HepG2 (cell line): ENCODE measurements around the gene LRRC25. TPM values are rescaled to one million over a fixed set of nuclear protein-coding genes. Genes with fewer than 3 reads are reported as not detected.

ENCODE experiments used
- ASH2L ChIP-seq: fragments of 300-600, 200-600 bp; sonication (generic); IDR thresholded peaks from 2 replicates; pipeline ENCODE4 v1.7.0; 2017; ENCODE audit warnings: low read depth, mild to moderate bottlenecking, moderate library complexity, mixed read lengths, low read length; ENCODE audit not compliant: insufficient read length
- CHCHD3 ChIP-seq: sonication (generic); formaldehyde crosslinking; IDR thresholded peaks from 2 replicates; pipeline ENCODE4 v1.8.0; 2022; ENCODE audit warnings: mild to moderate bottlenecking, missing genetic modification reagents, moderate library complexity
- POLR2G ChIP-seq: fragments of 200-400 bp; formaldehyde crosslinking; IDR thresholded peaks from 2 replicates; pipeline ENCODE4 v1.6.1; 2018; ENCODE audit warnings: mild to moderate bottlenecking, low read depth, low read length, moderate library complexity
- RAD51 ChIP-seq: fragments of 450-650 bp; IDR thresholded peaks from 2 replicates; pipeline ENCODE4 v1.6.1; 2016; ENCODE audit warnings: borderline replicate concordance
- RARA ChIP-seq: IDR thresholded peaks from 2 replicates; pipeline ENCODE4 v1.6.1; 2016; ENCODE audit warnings: missing genetic modification reagents, missing compliant biosample characterization
- RBM39 ChIP-seq: fragments of 200-400 bp; formaldehyde crosslinking; IDR thresholded peaks from one replicate; pipeline ENCODE4 v1.6.1; 2018; ENCODE audit warnings: antibody characterized with exemption, mild to moderate bottlenecking, low read depth, low read length; ENCODE audit not compliant: poor library complexity, severe bottlenecking
- RFX3 ChIP-seq: IDR thresholded peaks from 2 replicates; pipeline ENCODE4 v1.6.1; 2016; ENCODE audit warnings: missing biosample characterization, missing genetic modification reagents
- SRSF1 ChIP-seq: fragments of 200-400 bp; formaldehyde crosslinking; optimal IDR thresholded peaks from 2 replicates; pipeline ENCODE3; 2017; ENCODE audit warnings: mild to moderate bottlenecking, low read depth, low read length, moderate library complexity
- THYN1 ChIP-seq: sonication (generic); formaldehyde crosslinking; IDR thresholded peaks from 2 replicates; pipeline ENCODE4 v1.8.1; 2023; ENCODE audit warnings: low read depth, mild to moderate bottlenecking, moderate library complexity, missing genetic modification reagents, borderline replicate concordance
- ZKSCAN1 ChIP-seq: fragments of 150-350 bp; IDR thresholded peaks from 2 replicates; pipeline ENCODE4 v1.6.1; 2014; ENCODE audit warnings: low read length
- ZNF136 ChIP-seq: sonication (generic); formaldehyde crosslinking; IDR thresholded peaks from 2 replicates; pipeline ENCODE4 v1.8.1; 2022; ENCODE audit warnings: low read depth, mild to moderate bottlenecking, moderate library complexity, missing genetic modification reagents
- ZNF274 ChIP-seq: sonication (generic); formaldehyde crosslinking; IDR thresholded peaks from 2 replicates; pipeline ENCODE4 v1.5.1; 2020; ENCODE audit warnings: mild to moderate bottlenecking, missing genetic modification reagents
- ZNF430 ChIP-seq: sonication (generic); formaldehyde crosslinking; IDR thresholded peaks from 2 replicates; pipeline ENCODE4 v1.9.0; 2021; ENCODE audit warnings: mild to moderate bottlenecking, missing genetic modification reagents
- ZNF547 ChIP-seq: sonication (generic); formaldehyde crosslinking; IDR thresholded peaks from 2 replicates; pipeline ENCODE4 v1.5.1; 2020; ENCODE audit warnings: mild to moderate bottlenecking, missing genetic modification reagents
- ZNF629 ChIP-seq: sonication (generic); formaldehyde crosslinking; conservative IDR thresholded peaks from 2 replicates; pipeline ENCODE4 v1.5.0; 2020; ENCODE audit warnings: missing genetic modification reagents
- ZNF674 ChIP-seq: sonication (generic); formaldehyde crosslinking; IDR thresholded peaks from 2 replicates; pipeline ENCODE4 v1.5.0; 2020; ENCODE audit warnings: low read depth, mild to moderate bottlenecking, missing genetic modification reagents
- ZNF772 ChIP-seq: sonication (generic); formaldehyde crosslinking; IDR thresholded peaks from 2 replicates; pipeline ENCODE4 v1.5.0; 2020; ENCODE audit warnings: mild to moderate bottlenecking, missing genetic modification reagents
- ZNF782 ChIP-seq: sonication (generic); formaldehyde crosslinking; IDR thresholded peaks from 2 replicates; pipeline ENCODE4 v1.4.0; 2020; ENCODE audit warnings: missing genetic modification reagents, mild to moderate bottlenecking, borderline replicate concordance
- ZNF883 ChIP-seq: sonication (generic); formaldehyde crosslinking; IDR thresholded peaks from 2 replicates; pipeline ENCODE4 v1.5.1; 2020; ENCODE audit warnings: mild to moderate bottlenecking, missing genetic modification reagents; ENCODE audit errors: not compliant biosample characterization
- ZSCAN12 ChIP-seq: sonication (generic); formaldehyde crosslinking; IDR thresholded peaks from 2 replicates; pipeline ENCODE4 v1.9.0; 2021; ENCODE audit warnings: mild to moderate bottlenecking, missing genetic modification reagents
- polyA plus RNA-seq, 8 experiments: library from polyadenylated mRNA; depleted of rRNA in 3 of 8; stranded (reverse) in 7 of 8; unstranded in 1 of 8; fragments of >200 nt; fragmentation: Illumina TruSeq in 4 of 8; extraction: Trizol in 4 of 8; gene quantifications; 2 replicates each; pipeline versions ENCODE4 v1.2.1 to v1.2.3, GENCODE V29; 2011 to 2016; ENCODE audit warnings: low read depth in 4 of 8, missing spikeins in 1 of 8, mixed read lengths in 1 of 8; ENCODE audit not compliant: insufficient read depth in 1 of 8
- total RNA-seq, 5 experiments: library from RNA; depleted of rRNA; stranded (reverse); fragments of >200 nt; fragmentation: Illumina TruSeq; extraction: Trizol; gene quantifications; 2 replicates each; pipeline ENCODE4 v1.2.3, GENCODE V29; 2016; ENCODE audit warnings: low read depth in 1 of 5
- TF ChIP-seq, protein P1 (sequence below): sonication (generic); formaldehyde crosslinking; IDR thresholded peaks from 2 replicates; pipeline ENCODE4 v1.5.1; 2020; ENCODE audit warnings: missing genetic modification reagents, mild to moderate bottlenecking, borderline replicate concordance
- TF ChIP-seq, protein P2 (sequence below): sonication (generic); formaldehyde crosslinking; IDR thresholded peaks from 2 replicates; pipeline ENCODE4 v1.5.0; 2020; ENCODE audit warnings: missing genetic modification reagents
- TF ChIP-seq, protein P3 (sequence below): sonication (generic); formaldehyde crosslinking; IDR thresholded peaks from 2 replicates; pipeline ENCODE4 v1.9.0; 2021; ENCODE audit warnings: missing genetic modification reagents, mild to moderate bottlenecking, borderline replicate concordance
- TF ChIP-seq, protein P4 (sequence below): IDR thresholded peaks from 2 replicates; pipeline ENCODE4 v1.6.1; 2016; ENCODE audit warnings: low read depth, control low read depth

Gene LRRC25
- total and polyA plus RNA-seq, 2 of the 13 experiments (the other 11 are each of a cell fraction or from before 2014, with no cell fraction given), result 0.13 to 0.53 TPM

DNA sequence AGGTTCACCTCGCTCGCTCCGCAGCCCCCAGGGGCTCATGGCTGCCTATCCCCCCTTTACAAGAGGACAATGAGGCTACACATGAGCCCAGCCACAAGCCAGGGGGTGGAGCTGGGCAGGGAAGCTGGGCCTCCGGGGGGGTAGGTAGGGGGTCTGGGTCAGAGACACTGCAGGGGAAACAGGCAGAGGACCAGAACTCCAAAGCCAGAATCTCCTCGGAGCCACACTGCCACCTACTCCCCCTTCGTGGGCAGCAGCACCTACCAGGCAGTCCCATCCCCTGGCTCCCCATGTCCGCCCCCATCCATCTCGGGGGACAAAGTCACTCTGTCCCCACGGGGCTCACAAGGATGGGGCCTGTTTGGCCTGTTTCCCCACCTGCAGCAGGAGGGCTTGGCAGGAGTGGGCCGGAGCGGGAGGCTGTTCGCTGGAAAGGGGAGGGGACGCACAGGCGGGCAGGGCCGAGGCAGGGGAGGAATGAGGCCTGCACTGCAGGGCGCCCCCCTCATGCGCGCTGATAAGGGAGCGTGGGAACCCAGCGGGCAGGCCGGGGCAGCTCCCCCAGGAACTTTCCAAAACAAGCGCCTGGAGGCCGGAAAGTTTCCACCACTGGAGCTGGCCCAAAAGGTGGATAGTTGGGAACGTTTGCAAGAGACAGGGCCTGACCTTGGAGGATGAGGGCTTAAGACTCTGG, 41.1 kb upstream of the LRRC25 start (continued):
- TF ChIP-seq, protein P1, sequence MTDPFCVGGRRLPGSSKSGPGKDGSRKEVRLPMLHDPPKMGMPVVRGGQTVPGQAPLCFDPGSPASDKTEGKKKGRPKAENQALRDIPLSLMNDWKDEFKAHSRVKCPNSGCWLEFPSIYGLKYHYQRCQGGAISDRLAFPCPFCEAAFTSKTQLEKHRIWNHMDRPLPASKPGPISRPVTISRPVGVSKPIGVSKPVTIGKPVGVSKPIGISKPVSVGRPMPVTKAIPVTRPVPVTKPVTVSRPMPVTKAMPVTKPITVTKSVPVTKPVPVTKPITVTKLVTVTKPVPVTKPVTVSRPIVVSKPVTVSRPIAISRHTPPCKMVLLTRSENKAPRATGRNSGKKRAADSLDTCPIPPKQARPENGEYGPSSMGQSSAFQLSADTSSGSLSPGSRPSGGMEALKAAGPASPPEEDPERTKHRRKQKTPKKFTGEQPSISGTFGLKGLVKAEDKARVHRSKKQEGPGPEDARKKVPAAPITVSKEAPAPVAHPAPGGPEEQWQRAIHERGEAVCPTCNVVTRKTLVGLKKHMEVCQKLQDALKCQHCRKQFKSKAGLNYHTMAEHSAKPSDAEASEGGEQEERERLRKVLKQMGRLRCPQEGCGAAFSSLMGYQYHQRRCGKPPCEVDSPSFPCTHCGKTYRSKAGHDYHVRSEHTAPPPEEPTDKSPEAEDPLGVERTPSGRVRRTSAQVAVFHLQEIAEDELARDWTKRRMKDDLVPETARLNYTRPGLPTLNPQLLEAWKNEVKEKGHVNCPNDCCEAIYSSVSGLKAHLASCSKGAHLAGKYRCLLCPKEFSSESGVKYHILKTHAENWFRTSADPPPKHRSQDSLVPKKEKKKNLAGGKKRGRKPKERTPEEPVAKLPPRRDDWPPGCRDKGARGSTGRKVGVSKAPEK (CRISPR knock-in tag), result peak; percentile 78; the same call in 1 of the 2 replicates
- TF ChIP-seq, protein P2, sequence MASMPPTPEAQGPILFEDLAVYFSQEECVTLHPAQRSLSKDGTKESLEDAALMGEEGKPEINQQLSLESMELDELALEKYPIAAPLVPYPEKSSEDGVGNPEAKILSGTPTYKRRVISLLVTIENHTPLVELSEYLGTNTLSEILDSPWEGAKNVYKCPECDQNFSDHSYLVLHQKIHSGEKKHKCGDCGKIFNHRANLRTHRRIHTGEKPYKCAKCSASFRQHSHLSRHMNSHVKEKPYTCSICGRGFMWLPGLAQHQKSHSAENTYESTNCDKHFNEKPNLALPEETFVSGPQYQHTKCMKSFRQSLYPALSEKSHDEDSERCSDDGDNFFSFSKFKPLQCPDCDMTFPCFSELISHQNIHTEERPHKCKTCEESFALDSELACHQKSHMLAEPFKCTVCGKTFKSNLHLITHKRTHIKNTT (CRISPR knock-in tag), result no peak
- TF ChIP-seq ZNF629 (CRISPR knock-in tag) (no peak), ZNF782 (no peak), ZNF430 (CRISPR knock-in tag) (no peak), RAD51 (no peak), ZNF883 (peak; percentile 26), CHCHD3 (CRISPR knock-in tag) (no peak), ZNF274 (CRISPR knock-in tag) (peak; percentile 44; the same call in 1 of the 2 replicates), ASH2L (no peak), ZNF772 (no peak), ZNF674 (CRISPR knock-in tag) (no peak), THYN1 (CRISPR knock-in tag) (no peak), ZSCAN12 (no peak), POLR2G (no peak; the same call in 1 of the 2 replicates), RARA (CRISPR knock-in tag) (no peak), RBM39 (peak; percentile 31), ZKSCAN1 (no peak), SRSF1 (peak; percentile 74), ZNF547 (CRISPR knock-in tag) (peak; percentile 69), RFX3 (no peak), ZNF136 (no peak)
- TF ChIP-seq, protein P3, sequence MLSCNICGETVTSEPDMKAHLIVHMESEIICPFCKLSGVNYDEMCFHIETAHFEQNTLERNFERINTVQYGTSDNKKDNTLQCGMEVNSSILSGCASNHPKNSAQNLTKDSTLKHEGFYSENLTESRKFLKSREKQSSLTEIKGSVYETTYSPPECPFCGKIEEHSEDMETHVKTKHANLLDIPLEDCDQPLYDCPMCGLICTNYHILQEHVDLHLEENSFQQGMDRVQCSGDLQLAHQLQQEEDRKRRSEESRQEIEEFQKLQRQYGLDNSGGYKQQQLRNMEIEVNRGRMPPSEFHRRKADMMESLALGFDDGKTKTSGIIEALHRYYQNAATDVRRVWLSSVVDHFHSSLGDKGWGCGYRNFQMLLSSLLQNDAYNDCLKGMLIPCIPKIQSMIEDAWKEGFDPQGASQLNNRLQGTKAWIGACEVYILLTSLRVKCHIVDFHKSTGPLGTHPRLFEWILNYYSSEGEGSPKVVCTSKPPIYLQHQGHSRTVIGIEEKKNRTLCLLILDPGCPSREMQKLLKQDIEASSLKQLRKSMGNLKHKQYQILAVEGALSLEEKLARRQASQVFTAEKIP (CRISPR knock-in tag), result no peak
- TF ChIP-seq, protein P4, sequence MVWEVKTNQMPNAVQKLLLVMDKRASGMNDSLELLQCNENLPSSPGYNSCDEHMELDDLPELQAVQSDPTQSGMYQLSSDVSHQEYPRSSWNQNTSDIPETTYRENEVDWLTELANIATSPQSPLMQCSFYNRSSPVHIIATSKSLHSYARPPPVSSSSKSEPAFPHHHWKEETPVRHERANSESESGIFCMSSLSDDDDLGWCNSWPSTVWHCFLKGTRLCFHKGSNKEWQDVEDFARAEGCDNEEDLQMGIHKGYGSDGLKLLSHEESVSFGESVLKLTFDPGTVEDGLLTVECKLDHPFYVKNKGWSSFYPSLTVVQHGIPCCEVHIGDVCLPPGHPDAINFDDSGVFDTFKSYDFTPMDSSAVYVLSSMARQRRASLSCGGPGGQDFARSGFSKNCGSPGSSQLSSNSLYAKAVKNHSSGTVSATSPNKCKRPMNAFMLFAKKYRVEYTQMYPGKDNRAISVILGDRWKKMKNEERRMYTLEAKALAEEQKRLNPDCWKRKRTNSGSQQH (CRISPR knock-in tag), result no peak
